ENCODE data around the gene F9. TPM values are rescaled to one million over a fixed set of nuclear protein-coding genes. Genes with fewer than 3 reads are reported as not detected.

Gene F9
- total and polyA plus RNA-seq, 5 donors from 2014 or later, result not detected

- Mint-ChIP-seq H3K9me3 (no peaks in the 10 kb centered on the region), H3K4me3 (no peak overlapping the region)
Measured at GRCh38 chrX:139554991-139555675, 24.6 kb downstream of the F9 start.

DNA sequence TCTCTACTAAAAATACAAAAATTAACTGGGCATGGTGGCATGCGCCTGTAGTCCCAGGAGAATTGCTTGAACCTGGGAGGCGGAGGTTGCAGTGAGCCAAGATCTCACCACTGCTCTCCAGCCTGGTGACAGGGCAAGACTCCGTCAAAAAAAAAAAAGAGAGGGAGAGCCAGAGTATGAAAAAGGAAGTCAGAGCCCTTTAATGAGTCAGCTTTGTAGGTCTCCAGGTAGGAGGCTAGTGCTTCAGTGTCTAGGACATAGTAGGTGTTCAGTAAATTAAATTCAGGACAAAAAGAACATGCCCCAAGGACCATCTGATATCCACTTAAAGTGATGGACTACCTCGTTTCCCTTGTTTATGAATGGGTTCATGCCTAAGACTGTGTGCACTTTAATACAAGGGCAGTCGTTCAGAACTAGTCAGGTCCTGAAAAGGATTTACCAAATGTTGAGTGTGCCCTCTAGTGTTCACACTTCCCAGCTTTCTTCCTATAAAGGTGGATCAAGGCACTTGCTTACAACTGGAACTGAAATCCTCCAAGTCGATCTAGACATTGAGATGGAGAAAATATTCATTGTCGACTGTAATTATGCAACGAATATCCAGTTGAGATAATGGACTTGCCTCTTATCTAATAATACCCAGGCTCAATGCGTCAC lies 29.0 kb downstream of the F9 start:
- Mint-ChIP-seq H3K4me1 (no peaks in the 10 kb centered on the region), H3K27me3 (no peaks in the 10 kb centered on the region), H3K4me3 (no peak overlapping the region), H3K27ac (no peak overlapping the region), H3K36me3 (no peaks in the 10 kb centered on the region), H3K9me3 (no peaks in the 10 kb centered on the region)
- no peaks in the 10 kb centered on the region for H3K9me3 ChIP-seq (ENCODE audit: control insufficient read depth in 2 of 2, low read length in 2 of 2)
- H3K4me1 ChIP-seq (ENCODE audit: control insufficient read depth, insufficient read depth, low read length, poor library complexity, severe bottlenecking), result no peaks in the 10 kb centered on the region
- H3K36me3 ChIP-seq (ENCODE audit: control insufficient read depth, insufficient read depth, low read length), result no peaks in the 10 kb centered on the region
- DNase-seq (peak in 1 of 3 donors; percentile 55), ATAC-seq (ENCODE audit: low read depth in 2 of 2) (no peak)
- no peak overlapping the region for H3K27ac ChIP-seq (ENCODE audit: insufficient read depth, low read length, poor library complexity, severe bottlenecking)
- no peaks in the 10 kb centered on the region for H3K27me3 ChIP-seq (ENCODE audit: control insufficient read depth, insufficient read depth, low read length)
- no peak overlapping the region for H3K4me3 ChIP-seq (ENCODE audit: low read depth, low read length)

More at GRCh38 chrX:139554991-139555675, 24.6 kb downstream of the F9 start:
- Histone ChIP-seq H3K27ac (ENCODE audit: insufficient read depth, low read length, poor library complexity, severe bottlenecking) (no peak overlapping the region), H3K4me3 (ENCODE audit: low read depth, low read length) (no peak overlapping the region), H3K36me3 (ENCODE audit: control insufficient read depth, insufficient read depth, low read length) (no peaks in the 10 kb centered on the region), H3K4me1 (ENCODE audit: control insufficient read depth, insufficient read depth, low read length, poor library complexity, severe bottlenecking) (no peaks in the 10 kb centered on the region), H3K9me3 (ENCODE audit: control insufficient read depth in 2 of 2, low read length in 2 of 2) (no peaks in the 10 kb centered on the region), H3K27me3 (ENCODE audit: control insufficient read depth, insufficient read depth, low read length) (no peaks in the 10 kb centered on the region)
- Mint-ChIP-seq H3K36me3 (no peaks in the 10 kb centered on the region), H3K4me1 (peaks cover 0 to 2% (median 0%) of the 10 kb centered on the region in 4 donors), H3K27ac (no peak overlapping the region), H3K27me3 (no peaks in the 10 kb centered on the region)
- ATAC-seq (ENCODE audit: low read depth in 2 of 2) (no peak), DNase-seq (no peak)

- Mint-ChIP-seq H3K9me3 (no peaks in the 10 kb centered on the region), H3K27me3 (no peaks in the 10 kb centered on the region), H3K4me1 (no peaks in the 10 kb centered on the region), H3K4me3 (no peak overlapping the region), H3K36me3 (no peaks in the 10 kb centered on the region), H3K27ac (no peak overlapping the region)
- no peak overlapping the region for H3K4me3 ChIP-seq (ENCODE audit: low read depth, low read length)
- H3K36me3 ChIP-seq (ENCODE audit: control insufficient read depth, insufficient read depth, low read length), result no peaks in the 10 kb centered on the region
- H3K27ac ChIP-seq (ENCODE audit: insufficient read depth, low read length, poor library complexity, severe bottlenecking), result no peak overlapping the region
- no peaks in the 10 kb centered on the region for H3K27me3 ChIP-seq (ENCODE audit: control insufficient read depth, insufficient read depth, low read length)
- no peaks in the 10 kb centered on the region for H3K4me1 ChIP-seq (ENCODE audit: control insufficient read depth, insufficient read depth, low read length, poor library complexity, severe bottlenecking)
- ATAC-seq (ENCODE audit: low read depth in 2 of 2), result no peak
- H3K9me3 ChIP-seq (ENCODE audit: control insufficient read depth in 2 of 2, low read length in 2 of 2), result no peaks in the 10 kb centered on the region
- DNase-seq, result no peak
Measured at GRCh38 chrX:139560221-139560620, 29.7 kb downstream of the F9 start.

DNA sequence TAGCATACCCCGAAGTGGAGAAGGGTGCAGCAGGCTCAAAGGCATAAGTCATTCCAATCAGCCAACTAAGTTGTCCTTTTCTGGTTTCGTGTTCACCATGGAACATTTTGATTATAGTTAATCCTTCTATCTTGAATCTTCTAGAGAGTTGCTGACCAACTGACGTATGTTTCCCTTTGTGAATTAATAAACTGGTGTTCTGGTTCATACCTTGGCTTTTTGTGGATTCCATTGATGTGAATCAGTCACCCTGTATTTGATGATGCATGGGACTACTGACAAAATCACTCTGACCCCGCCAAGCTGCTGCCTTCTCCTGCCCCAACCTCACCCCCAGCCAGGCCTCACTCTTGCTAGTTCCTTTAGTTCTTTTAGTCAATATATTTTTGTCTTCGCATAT lies 32.7 kb downstream of the F9 start:
- Histone ChIP-seq H3K27me3 (ENCODE audit: control insufficient read depth, insufficient read depth, low read length) (no peaks in the 10 kb centered on the region), H3K4me3 (ENCODE audit: low read depth, low read length) (no peak overlapping the region), H3K4me1 (ENCODE audit: control insufficient read depth, insufficient read depth, low read length, poor library complexity, severe bottlenecking) (no peaks in the 10 kb centered on the region), H3K27ac (ENCODE audit: insufficient read depth, low read length, poor library complexity, severe bottlenecking) (no peak overlapping the region), H3K9me3 (ENCODE audit: control insufficient read depth in 2 of 2, low read length in 2 of 2) (no peaks in the 10 kb centered on the region), H3K36me3 (ENCODE audit: control insufficient read depth, insufficient read depth, low read length) (no peaks in the 10 kb centered on the region)
- Mint-ChIP-seq H3K36me3 (no peaks in the 10 kb centered on the region), H3K4me1 (no peaks in the 10 kb centered on the region), H3K27ac (no peak overlapping the region), H3K9me3 (no peaks in the 10 kb centered on the region), H3K27me3 (no peaks in the 10 kb centered on the region), H3K4me3 (no peak overlapping the region)
- no peak for DNase-seq
- no peak for ATAC-seq (ENCODE audit: low read depth in 2 of 2)

GRCh38 chrX:139566981-139567380 lies 36.4 kb downstream of the F9 start:
- H3K9me3 Mint-ChIP-seq, result no peaks in the 10 kb centered on the region
- Histone ChIP-seq H3K27ac (ENCODE audit: insufficient read depth, low read length, poor library complexity, severe bottlenecking) (no peak overlapping the region), H3K36me3 (ENCODE audit: control insufficient read depth, insufficient read depth, low read length) (no peaks in the 10 kb centered on the region), H3K9me3 (ENCODE audit: control insufficient read depth in 2 of 2, low read length in 2 of 2) (no peaks in the 10 kb centered on the region), H3K4me1 (ENCODE audit: control insufficient read depth, insufficient read depth, low read length, poor library complexity, severe bottlenecking) (no peaks in the 10 kb centered on the region), H3K27me3 (ENCODE audit: control insufficient read depth, insufficient read depth, low read length) (no peaks in the 10 kb centered on the region), H3K4me3 (ENCODE audit: low read depth, low read length) (no peak overlapping the region)
- no peak overlapping the region for H3K4me3 Mint-ChIP-seq
- no peaks in the 10 kb centered on the region for H3K4me1 Mint-ChIP-seq
- H3K27me3 Mint-ChIP-seq, result peaks cover 4% of the 10 kb centered on the region
- ATAC-seq (ENCODE audit: low read depth in 2 of 2) (no peak), DNase-seq (no peak)
- H3K27ac Mint-ChIP-seq, result no peak overlapping the region
- H3K36me3 Mint-ChIP-seq, result no peaks in the 10 kb centered on the region

DNA sequence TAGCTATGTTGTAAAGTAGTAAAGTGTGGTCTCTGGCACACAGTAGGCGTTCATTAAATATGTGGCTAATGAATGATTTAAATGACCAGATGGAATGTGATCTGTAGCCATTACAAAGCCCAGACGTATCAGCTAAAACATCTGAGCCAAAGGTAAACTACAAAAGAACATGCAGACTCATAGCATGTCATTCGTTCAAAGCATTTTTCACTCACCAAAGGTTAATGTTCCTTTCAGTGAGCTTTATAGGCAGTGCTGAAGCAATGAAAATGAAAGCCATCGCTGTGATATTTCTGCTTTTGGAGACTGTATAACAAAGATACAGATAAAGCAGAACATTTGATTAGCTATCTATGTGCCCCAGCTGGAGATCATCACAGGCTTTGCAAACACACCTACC lies 50.5 kb downstream of the F9 start:
- Mint-ChIP-seq H3K36me3 (no peaks in the 10 kb centered on the region), H3K27me3 (no peaks in the 10 kb centered on the region), H3K4me1 (no peaks in the 10 kb centered on the region), H3K9me3 (no peaks in the 10 kb centered on the region), H3K4me3 (no peak overlapping the region), H3K27ac (no peak overlapping the region)
- Histone ChIP-seq H3K4me3 (ENCODE audit: low read depth, low read length) (no peak overlapping the region), H3K4me1 (ENCODE audit: control insufficient read depth, insufficient read depth, low read length, poor library complexity, severe bottlenecking) (no peaks in the 10 kb centered on the region), H3K36me3 (ENCODE audit: control insufficient read depth, insufficient read depth, low read length) (no peaks in the 10 kb centered on the region), H3K27me3 (ENCODE audit: control insufficient read depth, insufficient read depth, low read length) (no peaks in the 10 kb centered on the region), H3K9me3 (ENCODE audit: control insufficient read depth in 2 of 2, low read length in 2 of 2) (no peaks in the 10 kb centered on the region), H3K27ac (ENCODE audit: insufficient read depth, low read length, poor library complexity, severe bottlenecking) (no peak overlapping the region)
- DNase-seq (no peak), ATAC-seq (ENCODE audit: low read depth in 2 of 2) (no peak)

- no peaks in the 10 kb centered on the region for H3K4me1 ChIP-seq (ENCODE audit: control insufficient read depth, insufficient read depth, low read length, poor library complexity, severe bottlenecking)
- Mint-ChIP-seq H3K4me3 (no peak overlapping the region), H3K36me3 (no peaks in the 10 kb centered on the region), H3K4me1 (no peaks in the 10 kb centered on the region), H3K27me3 (no peaks in the 10 kb centered on the region), H3K9me3 (no peaks in the 10 kb centered on the region), H3K27ac (no peak overlapping the region)
- H3K27me3 ChIP-seq (ENCODE audit: control insufficient read depth, insufficient read depth, low read length), result no peaks in the 10 kb centered on the region
- DNase-seq, result no peak
- no peaks in the 10 kb centered on the region for H3K36me3 ChIP-seq (ENCODE audit: control insufficient read depth, insufficient read depth, low read length)
- no peak overlapping the region for H3K27ac ChIP-seq (ENCODE audit: insufficient read depth, low read length, poor library complexity, severe bottlenecking)
- no peak for ATAC-seq (ENCODE audit: low read depth in 2 of 2)
- no peak overlapping the region for H3K4me3 ChIP-seq (ENCODE audit: low read depth, low read length)
- no peaks in the 10 kb centered on the region for H3K9me3 ChIP-seq (ENCODE audit: control insufficient read depth in 2 of 2, low read length in 2 of 2)
Measured at GRCh38 chrX:139585613-139586012, 55.1 kb downstream of the F9 start.

GRCh38 chrX:139596068-139596467 lies 65.5 kb downstream of the F9 start:
- Histone ChIP-seq H3K36me3 (ENCODE audit: control insufficient read depth, insufficient read depth, low read length) (no peaks in the 10 kb centered on the region), H3K27ac (ENCODE audit: insufficient read depth, low read length, poor library complexity, severe bottlenecking) (no peak overlapping the region), H3K27me3 (ENCODE audit: control insufficient read depth, insufficient read depth, low read length) (no peaks in the 10 kb centered on the region), H3K4me3 (ENCODE audit: low read depth, low read length) (no peak overlapping the region), H3K9me3 (ENCODE audit: control insufficient read depth in 2 of 2, low read length in 2 of 2) (no peaks in the 10 kb centered on the region), H3K4me1 (ENCODE audit: control insufficient read depth, insufficient read depth, low read length, poor library complexity, severe bottlenecking) (no peaks in the 10 kb centered on the region)
- Mint-ChIP-seq H3K27ac (no peak overlapping the region), H3K27me3 (no peaks in the 10 kb centered on the region), H3K4me1 (no peaks in the 10 kb centered on the region), H3K9me3 (peaks cover 0 to 7% (median 0%) of the 10 kb centered on the region in 7 donors), H3K36me3 (no peaks in the 10 kb centered on the region), H3K4me3 (no peak overlapping the region)
- ATAC-seq (ENCODE audit: low read depth in 2 of 2) (no peak), DNase-seq (no peak)

Measured in CD4-positive, CD25-positive, alpha-beta regulatory T cell (primary cell).